A549 (cell line): Measurements from ENCODE around the gene NRXN3.

Source experiments
- BCL3 ChIP-seq: fragments of >200 bp; sonication (Bioruptor Twin); formaldehyde crosslinking; IDR thresholded peaks from 3 replicates; pipeline ENCODE4 v1.6.1; 2016
- BHLHE40 ChIP-seq: IDR thresholded peaks from 2 replicates; pipeline ENCODE4 v1.6.1; 2012; ENCODE audit warnings: low read depth, low read length, inconsistent platforms
- CHD2 ChIP-seq: fragments of 150-350 bp; IDR thresholded peaks from 2 replicates; pipeline ENCODE4 v1.6.1; 2014; ENCODE audit warnings: low read length; ENCODE audit not compliant: partially characterized antibody
- CTCF ChIP-seq: fragments of >200 bp; sonication (Bioruptor Twin); formaldehyde crosslinking; IDR thresholded peaks from 3 replicates; pipeline ENCODE4 v1.5.1; 2016
- EHMT2 ChIP-seq: fragments of 200-600 bp; sonication (generic); IDR thresholded peaks from 2 replicates; pipeline ENCODE4 v1.6.1; 2016; ENCODE audit warnings: antibody characterized with exemption, low read depth, mild to moderate bottlenecking, moderate library complexity
- NR3C1 ChIP-seq: fragments of >200 bp; sonication (Bioruptor Twin); formaldehyde crosslinking; IDR thresholded peaks from 3 replicates; pipeline ENCODE4 v1.6.1; 2017
- POLR2A ChIP-seq: IDR thresholded peaks from 2 replicates; pipeline ENCODE4 v1.6.1; 2012; ENCODE audit warnings: mild to moderate bottlenecking, low read length
- RFX5 ChIP-seq: fragments of 450-650 bp; IDR thresholded peaks from 2 replicates; pipeline ENCODE4 v1.7.1; 2014; ENCODE audit warnings: antibody characterized with exemption, mild to moderate bottlenecking, moderate library complexity
- SMC3 ChIP-seq: fragments of >200 bp; sonication (Bioruptor Twin); formaldehyde crosslinking; IDR thresholded peaks from 3 replicates; pipeline ENCODE4 v1.6.1; 2018; ENCODE audit warnings: inconsistent platforms
- SREBF2 ChIP-seq: fragments of 450-650 bp; IDR thresholded peaks from 2 replicates; pipeline ENCODE4 v1.6.1; 2014; ENCODE audit warnings: mild to moderate bottlenecking, moderate library complexity
- TF ChIP-seq, protein P1 (sequence below): IDR thresholded peaks from 2 replicates; pipeline ENCODE4 v1.6.1; 2012

DNA sequence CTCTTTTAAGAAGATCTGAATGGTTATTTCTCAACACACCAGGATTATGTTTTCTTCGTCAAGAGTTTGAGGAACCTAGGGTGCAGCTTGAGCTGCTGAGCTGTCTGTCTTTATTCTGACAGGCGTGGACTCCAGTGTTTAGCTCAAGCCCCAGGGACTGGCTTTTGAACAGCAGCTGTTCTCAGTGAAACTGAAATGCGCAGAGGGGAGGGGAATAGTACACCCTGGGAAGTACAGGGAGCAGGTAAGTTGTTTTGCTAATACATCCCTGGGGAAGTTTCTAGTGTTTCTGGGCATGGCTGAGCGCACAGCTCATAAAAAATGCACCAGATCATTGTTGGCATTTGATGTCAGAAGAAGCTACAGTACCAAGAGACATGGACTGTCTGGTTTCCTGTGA is 1381.3 kb downstream of the NRXN3 start:
- TF ChIP-seq CTCF (no peak), POLR2A (no peak), SREBF2 (no peak), BCL3 (no peak), RFX5 (no peak), EHMT2 (no peak), BHLHE40 (no peak), NR3C1 (no peak), SMC3 (no peak), CHD2 (no peak)
- TF ChIP-seq, protein P1, sequence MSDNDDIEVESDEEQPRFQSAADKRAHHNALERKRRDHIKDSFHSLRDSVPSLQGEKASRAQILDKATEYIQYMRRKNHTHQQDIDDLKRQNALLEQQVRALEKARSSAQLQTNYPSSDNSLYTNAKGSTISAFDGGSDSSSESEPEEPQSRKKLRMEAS = no peak
